ENCODE measurements around the gene KLK1. TPM values are rescaled to one million over a fixed set of nuclear protein-coding genes. Genes with fewer than 3 reads are reported as not detected.

The KLK1 gene
- total and polyA plus RNA-seq, 10 donors = 1.3 to 56.5 (median 14.3) TPM

GRCh38 chr19:50835103-50835784 lies 11.7 kb upstream of the KLK1 start:
- no peak for DNase-seq
- TF ChIP-seq CTCF (IDR thresholded peaks at IDR 0.05 in 8 of 11, conservative IDR thresholded peaks at IDR 0.05 in 3 of 11) = no peak
- peak overlapping the region in 2 of 8 donors; percentile 3 to 19 for H3K27ac ChIP-seq

GRCh38 chr19:50833802-50834167 lies 10.2 kb upstream of the KLK1 start:
- 82 to 99% (median 92%) methylated on average over 6 of the region's 6 CpGs for WGBS, 5 donors
- TF ChIP-seq POLR2AphosphoS5 (IDR thresholded peaks at IDR 0.05) (no peak), POLR2A (IDR thresholded peaks at IDR 0.05) (no peak)
- no peak overlapping the region for H3K27ac ChIP-seq
- peaks cover 0 to 17% (median 10%) of the 10 kb centered on the region in 6 donors for H3K4me1 ChIP-seq
- intact Hi-C loops (cut with DNase I; ENCODE audit: low total_unique reads) = no loop called here
- no peaks in the 10 kb centered on the region for H3K36me3 ChIP-seq
- H3K27me3 ChIP-seq (replicated peaks in 1 of 7) = peaks cover 0 to 92% (median 14%) of the 10 kb centered on the region in 7 donors
- H3K9me3 ChIP-seq = no peaks in the 10 kb centered on the region
- DNase-seq = no peak
- H3K4me3 ChIP-seq = no peak overlapping the region

More at GRCh38 chr19:50835103-50835784, 11.7 kb upstream of the KLK1 start:
- no peaks in the 10 kb centered on the region for H3K9me3 ChIP-seq
- peaks cover 0 to 89% (median 14%) of the 10 kb centered on the region in 7 donors for H3K27me3 ChIP-seq (replicated peaks in 1 of 7)
- 34 to 41% (median 34%) methylated on average over 13 of the region's 13 CpGs for WGBS, 5 donors
- H3K4me3 ChIP-seq = peak overlapping the region; percentile 34 to 75 (median 48)
- intact Hi-C loops (cut with DNase I; ENCODE audit: low total_unique reads) = no loop called here
- H3K36me3 ChIP-seq = no peaks in the 10 kb centered on the region
- peaks cover 0 to 17% (median 10%) of the 10 kb centered on the region in 6 donors for H3K4me1 ChIP-seq

GRCh38 chr19:50833117-50833801 lies 9.7 kb upstream of the KLK1 start, which contains the start of gene KLK15:
TSS of gene KLK15 (minus strand) at chr19:50833574. CDS start at chr19:50831492, 2,082 bp downstream.
- Histone ChIP-seq H3K27ac (no peak within 1 kb of the TSS), H3K27me3 (replicated peaks in 1 of 7) (peaks cover 0 to 87% (median 14%) of the 10 kb centered on the region in 7 donors)

GRCh38 chr19:50832666-50833065 lies 9.1 kb upstream of the KLK1 start:
- Histone ChIP-seq H3K27ac (no peak overlapping the region), H3K4me1 (peaks cover 0 to 17% (median 10%) of the 10 kb centered on the region in 6 donors), H3K4me3 (no peak overlapping the region), H3K9me3 (no peaks in the 10 kb centered on the region), H3K36me3 (no peaks in the 10 kb centered on the region), H3K27me3 (replicated peaks in 1 of 7) (peaks cover 0 to 81% (median 14%) of the 10 kb centered on the region in 7 donors)
- no peak for TF ChIP-seq POLR2A (IDR thresholded peaks at IDR 0.05)
- TF ChIP-seq CTCF (IDR thresholded peaks at IDR 0.05 in 8 of 11, conservative IDR thresholded peaks at IDR 0.05 in 3 of 11) = no peak
- no peak for TF ChIP-seq POLR2AphosphoS5 (IDR thresholded peaks at IDR 0.05)
- intact Hi-C loops (cut with DNase I; ENCODE audit: low total_unique reads) = no loop called here
- 71 to 86% (median 80%) methylated on average over 8 of the region's 8 CpGs for WGBS, 5 donors
- no peak for DNase-seq

More at GRCh38 chr19:50833117-50833801, 9.7 kb upstream of the KLK1 start, which contains the start of gene KLK15:
- no peak within 1 kb of the TSS for H3K4me3 ChIP-seq
- intact Hi-C loops (cut with DNase I; ENCODE audit: low total_unique reads) = no loop called here
- H3K36me3 ChIP-seq = no peaks in the 10 kb centered on the region
- H3K9me3 ChIP-seq = no peaks in the 10 kb centered on the region
- H3K4me1 ChIP-seq = peaks cover 0 to 17% (median 10%) of the 10 kb centered on the region in 6 donors
- peak; percentile 36 for DNase-seq
- WGBS, 5 donors = 50 to 73% (median 64%) methylated on average over 8 of the region's 8 CpGs
- TF ChIP-seq CTCF (IDR thresholded peaks at IDR 0.05 in 8 of 11, conservative IDR thresholded peaks at IDR 0.05 in 3 of 11) (no peak), POLR2A (IDR thresholded peaks at IDR 0.05) (no peak), POLR2AphosphoS5 (IDR thresholded peaks at IDR 0.05) (no peak)
